ENCODE data around the gene SCYGR8.

Gene SCYGR8

GRCh38 chr2:227745594-227745993 lies at the start of gene SCYGR8:
SCYGR8 (plus strand) TSS chr2:227745894; CDS start chr2:227745894, 0 bp downstream.
- H3K4me3 ChIP-seq (ENCODE audit: low read depth, low read length), result no peak within 1 kb of the TSS
- TF ChIP-seq CTCF (IDR thresholded peaks at IDR 0.05; ENCODE audit: low read depth, low read length), result no peak

GRCh38 chr2:227696990-227697679 lies 48.6 kb upstream of the SCYGR8 start:
- no peak for TF ChIP-seq CTCF (IDR thresholded peaks at IDR 0.05; ENCODE audit: low read depth, low read length)
- H3K4me3 ChIP-seq (ENCODE audit: low read depth, low read length), result no peak overlapping the region

GRCh38 chr2:227701556-227701955 lies 44.1 kb upstream of the SCYGR8 start:
- H3K4me3 ChIP-seq (ENCODE audit: low read depth, low read length), result no peak overlapping the region
- TF ChIP-seq CTCF (IDR thresholded peaks at IDR 0.05; ENCODE audit: low read depth, low read length), result no peak

- no peak overlapping the region for H3K4me3 ChIP-seq (ENCODE audit: low read depth, low read length)
- TF ChIP-seq CTCF (IDR thresholded peaks at IDR 0.05; ENCODE audit: low read depth, low read length), result no peak
Measured at GRCh38 chr2:227703280-227703732, 42.4 kb upstream of the SCYGR8 start.

GRCh38 chr2:227703961-227704360 lies 41.7 kb upstream of the SCYGR8 start:
- no peak for TF ChIP-seq CTCF (IDR thresholded peaks at IDR 0.05; ENCODE audit: low read depth, low read length)
- H3K4me3 ChIP-seq (ENCODE audit: low read depth, low read length), result no peak overlapping the region

GRCh38 chr2:227706859-227707258 lies 38.8 kb upstream of the SCYGR8 start:
- TF ChIP-seq CTCF (IDR thresholded peaks at IDR 0.05; ENCODE audit: low read depth, low read length), result no peak

GRCh38 chr2:227707390-227707789 lies 38.3 kb upstream of the SCYGR8 start:
- TF ChIP-seq CTCF (IDR thresholded peaks at IDR 0.05; ENCODE audit: low read depth, low read length), result no peak
- H3K4me3 ChIP-seq (ENCODE audit: low read depth, low read length), result no peak overlapping the region

More at GRCh38 chr2:227706859-227707258, 38.8 kb upstream of the SCYGR8 start:
- H3K4me3 ChIP-seq (ENCODE audit: low read depth, low read length), result no peak overlapping the region

Data from WI38 (cell line).